GM19238 (cell line): Measurements from ENCODE around the gene CNIH3.
A peak's percentile ranks its signal among the peaks of the same experiment; 100 is the strongest.

ENCODE experiments used
- DNase-seq: peaks from one replicate; pipeline ENCODE4 v3.0.0; 2011; ENCODE audit warnings: low spot score; ENCODE audit not compliant: insufficient read length

The CNIH3 gene

GRCh38 chr1:224613486-224613885 is 2.6 kb upstream of the CNIH3 start:
- DNase-seq: no peak

GRCh38 chr1:224616756-224617409 is 766 bp downstream of the CNIH3 start:
- no peak for DNase-seq

DNA sequence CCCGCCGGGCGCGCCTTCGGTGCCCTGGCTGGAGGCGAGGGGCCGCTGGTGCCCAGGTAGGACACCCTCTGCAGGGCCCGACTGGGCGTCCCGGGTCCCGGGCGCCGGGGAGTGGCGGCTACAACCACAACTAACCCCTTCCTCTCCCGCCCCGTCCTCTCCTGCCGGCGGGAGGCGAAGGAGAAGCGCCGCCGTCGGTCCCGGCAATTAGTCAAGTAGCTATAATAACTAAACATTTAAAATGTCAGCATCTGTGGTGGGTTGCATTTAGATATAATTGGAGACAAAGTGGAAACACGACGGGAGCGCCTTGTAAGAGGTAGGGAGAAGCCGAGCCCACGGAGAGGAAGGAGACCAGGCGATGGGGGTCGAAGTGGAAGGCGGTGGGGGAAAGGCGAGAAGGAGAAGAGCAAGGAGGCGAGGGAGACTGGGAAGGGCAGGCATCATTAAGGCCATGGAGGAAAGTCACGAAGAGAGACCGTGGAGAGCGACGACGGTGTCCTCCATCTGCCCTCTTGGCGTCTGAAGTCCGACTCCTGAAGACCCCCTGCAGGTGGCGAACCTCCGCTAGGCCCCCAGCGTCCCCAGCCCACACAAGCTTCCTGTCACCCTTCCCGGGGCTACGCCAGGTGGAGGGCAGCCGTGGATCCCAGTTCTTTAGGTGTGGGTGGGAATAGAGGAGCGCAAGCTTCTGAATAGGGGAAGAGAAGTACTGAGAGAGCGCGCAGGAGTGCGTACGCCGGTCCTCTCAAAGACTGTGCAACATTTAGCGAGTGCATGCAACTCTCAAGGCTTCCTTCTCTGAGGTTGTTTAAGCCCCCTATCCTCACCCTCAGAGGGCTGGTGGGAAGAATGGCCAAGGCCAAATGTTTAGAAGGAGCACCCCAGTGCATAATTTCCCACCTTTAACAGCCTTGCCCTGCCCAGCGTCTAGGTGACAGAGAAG is 1.6 kb downstream of the CNIH3 start:
- no peak for DNase-seq

DNA sequence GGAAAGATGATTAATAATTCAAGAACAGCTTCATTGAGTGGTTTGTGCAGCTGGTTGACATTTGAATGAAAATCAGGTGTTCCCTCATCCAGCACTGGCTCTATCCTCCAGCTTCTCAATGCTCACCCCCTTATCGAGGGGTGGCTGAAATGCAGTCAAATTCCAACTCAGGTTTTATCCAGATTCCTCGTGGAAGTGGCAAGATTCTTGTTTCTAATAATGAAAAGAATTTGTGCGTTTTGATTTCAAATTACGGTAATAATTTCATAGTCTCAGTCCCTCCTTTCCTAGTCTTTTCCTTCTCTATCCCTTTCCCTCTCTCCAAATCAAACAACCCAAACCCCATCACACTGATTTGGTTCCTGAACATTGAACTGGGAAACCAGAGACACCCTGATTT is 3.1 kb downstream of the CNIH3 start:
- DNase-seq: no peak

GRCh38 chr1:224620105-224620504 is 4.0 kb downstream of the CNIH3 start:
- DNase-seq: no peak

DNA sequence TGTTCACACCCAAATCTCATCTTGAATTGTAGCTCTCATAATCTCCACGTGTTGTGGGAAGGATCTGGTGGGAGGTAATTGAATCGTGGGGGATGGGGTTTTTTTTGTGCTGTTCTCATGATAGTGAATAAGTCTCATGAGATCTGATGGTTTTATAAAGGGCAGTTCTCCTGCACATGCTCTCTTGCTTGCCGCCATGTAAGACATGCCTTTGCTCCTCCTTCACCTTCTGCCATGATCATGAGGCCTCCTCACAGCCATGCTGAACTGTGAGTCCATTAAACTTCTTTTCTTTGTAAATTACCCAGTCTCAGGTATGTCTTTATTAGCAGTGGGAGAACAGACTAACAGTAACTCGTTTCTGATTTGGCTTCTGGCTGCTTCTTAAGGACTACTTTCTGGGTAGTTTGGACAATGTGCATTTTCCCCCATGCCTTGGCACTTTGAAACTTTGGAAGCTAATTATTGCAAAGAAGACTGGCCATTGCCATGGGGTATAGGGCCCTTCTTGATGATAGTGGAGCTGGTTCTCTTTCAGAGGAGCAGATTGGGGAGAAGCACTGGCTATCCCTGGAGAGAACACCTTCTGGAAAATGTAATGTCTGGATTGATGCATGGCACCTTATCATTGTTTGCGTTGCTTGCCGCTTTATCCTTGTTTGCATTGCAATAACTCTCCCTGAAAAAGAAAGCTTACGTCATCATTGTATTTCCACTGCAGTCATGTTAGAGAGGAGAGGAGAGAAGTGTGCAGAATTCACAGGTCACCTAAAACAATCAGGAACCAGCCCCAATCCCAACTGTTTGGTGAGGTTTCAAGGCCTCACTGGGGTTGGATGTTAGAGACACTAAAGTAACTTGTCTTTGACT is 5.9 kb downstream of the CNIH3 start:
- DNase-seq: no peak

DNA sequence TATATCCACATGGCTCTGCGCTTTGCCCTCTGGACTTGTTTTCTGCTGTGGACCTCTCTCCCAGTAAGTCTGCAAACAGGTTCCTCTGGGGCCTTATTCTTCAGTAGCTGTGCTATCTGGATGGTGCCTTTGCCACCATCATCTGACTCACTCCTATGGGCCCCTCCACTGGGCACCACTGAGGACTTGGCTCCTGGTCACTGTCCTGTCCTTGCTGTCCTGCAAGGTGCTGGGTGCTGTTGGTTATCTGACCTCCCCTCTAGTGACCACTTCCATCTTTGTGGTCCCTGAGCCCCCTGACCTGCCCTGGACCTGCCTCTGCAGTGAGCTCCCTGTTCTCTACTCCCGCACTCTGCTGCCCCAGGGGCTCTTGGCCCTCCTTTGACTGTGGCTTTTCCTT is 6.7 kb downstream of the CNIH3 start:
- DNase-seq: no peak

DNA sequence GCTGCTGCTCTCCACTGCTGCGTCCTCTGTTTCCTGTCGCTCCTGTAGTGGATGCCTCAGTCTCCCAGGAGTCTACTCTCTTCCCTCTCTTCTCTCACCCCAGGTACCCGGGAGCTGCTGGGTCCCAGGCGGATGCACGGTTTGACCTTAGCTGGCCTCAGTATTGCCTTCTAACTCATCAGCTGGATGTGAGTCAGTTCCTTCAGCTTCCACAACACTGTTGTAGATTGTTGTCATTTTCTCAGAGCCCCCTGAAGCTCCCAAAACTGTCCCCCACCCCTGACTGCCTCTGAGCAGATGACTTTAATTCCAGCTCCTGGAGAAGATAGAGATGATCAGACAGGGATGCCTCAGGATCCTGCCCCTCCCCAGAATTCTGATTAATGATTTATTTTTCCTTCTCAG is 7.2 kb downstream of the CNIH3 start:
- no peak for DNase-seq

GRCh38 chr1:224623743-224624333 is 7.7 kb downstream of the CNIH3 start:
- peak; percentile 40 for DNase-seq

GRCh38 chr1:224624432-224624831 is 8.3 kb downstream of the CNIH3 start:
- DNase-seq: no peak

DNA sequence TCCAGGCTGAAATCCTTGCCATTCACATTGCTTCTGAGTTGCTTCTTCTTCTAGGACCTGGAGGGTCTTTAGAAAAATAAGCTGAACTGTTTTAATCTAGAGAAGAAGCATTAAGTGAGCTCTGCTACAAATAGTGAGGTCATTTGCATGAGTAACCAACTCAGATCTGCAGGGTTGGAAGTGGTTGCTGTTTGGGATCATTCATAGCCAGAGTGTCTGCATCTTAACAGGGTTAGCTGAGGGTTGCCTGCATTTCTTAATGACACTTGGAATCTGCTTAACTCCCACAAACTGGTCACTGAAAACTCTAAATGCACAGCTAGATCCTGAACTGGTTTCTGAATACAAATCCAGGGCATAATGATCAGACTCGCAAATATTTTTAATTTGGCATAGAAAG is 9.9 kb downstream of the CNIH3 start:
- DNase-seq: no peak

DNA sequence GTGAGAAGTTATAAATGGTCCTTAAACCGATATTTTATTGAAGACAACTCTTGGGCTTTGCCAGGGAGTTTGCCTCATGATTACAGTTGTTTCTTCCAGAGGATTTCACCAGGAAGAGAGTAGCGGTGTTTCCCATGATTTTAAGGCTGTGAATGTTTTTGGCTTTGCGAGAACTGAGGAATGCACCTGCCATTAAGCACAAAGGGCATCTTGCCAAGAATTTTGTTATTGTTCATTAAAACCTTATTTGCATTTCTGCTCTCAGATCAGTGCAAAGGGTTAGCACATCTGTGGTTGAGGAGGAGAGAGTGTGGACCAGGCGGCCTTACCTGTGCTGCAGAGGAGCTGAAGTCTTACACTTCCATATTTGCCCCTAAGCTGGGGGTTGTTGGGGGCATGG is 13.8 kb downstream of the CNIH3 start:
- no peak for DNase-seq

DNA sequence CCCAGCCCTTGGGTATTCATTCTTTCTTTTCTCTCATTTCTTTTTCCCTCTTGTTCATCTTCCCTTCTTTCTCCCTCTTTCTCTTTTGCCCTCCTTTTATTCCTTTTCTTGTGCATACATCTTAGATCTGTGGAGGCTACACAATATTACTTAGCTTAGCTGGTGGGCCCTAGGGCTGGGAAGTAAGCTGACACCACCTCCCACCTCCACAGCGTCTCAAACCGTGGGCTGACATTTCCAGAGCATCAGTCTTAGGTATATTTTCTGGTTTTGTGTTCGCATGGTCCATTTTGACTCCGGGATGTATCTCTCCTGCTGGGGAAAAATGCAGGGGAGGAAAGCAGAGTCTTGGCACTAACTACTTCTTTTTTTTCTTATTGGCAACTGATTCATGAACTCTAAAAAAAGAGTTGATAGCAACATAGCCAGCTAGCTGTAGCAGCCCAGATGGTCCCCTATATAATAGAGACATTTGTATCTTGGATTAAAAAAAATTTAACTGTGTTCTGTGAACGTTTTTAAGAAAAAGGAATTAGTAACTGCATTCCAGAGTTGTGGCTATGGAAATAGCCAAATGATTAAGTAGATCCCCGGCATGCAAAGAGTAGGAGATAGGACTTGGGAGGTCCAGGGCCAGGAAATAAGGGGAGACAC is 15.5 kb downstream of the CNIH3 start:
- DNase-seq: no peak

DNA sequence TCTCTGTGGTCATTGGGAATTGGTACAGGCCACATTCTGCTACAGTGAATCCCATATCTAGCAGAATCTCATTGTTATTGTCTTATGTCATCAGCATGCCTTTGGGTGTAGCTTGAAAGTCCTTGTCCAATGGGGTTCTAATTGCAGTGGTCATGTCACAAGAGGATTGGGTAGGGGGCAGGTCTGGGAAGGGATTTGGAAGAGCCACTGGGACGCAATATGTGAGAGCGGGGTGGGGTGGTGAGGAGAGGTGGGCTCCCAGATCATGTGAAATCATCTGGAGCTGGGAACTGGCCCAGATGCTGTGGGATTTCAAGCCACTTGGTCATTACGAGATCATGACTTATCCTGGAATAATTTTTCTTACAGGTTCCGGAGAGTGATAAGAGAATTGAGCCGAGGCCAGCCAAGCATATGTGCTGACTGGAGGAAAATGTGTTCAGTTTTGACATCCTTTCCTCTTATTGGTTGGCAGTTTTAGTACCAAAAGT is 16.3 kb downstream of the CNIH3 start:
- no peak for DNase-seq

DNA sequence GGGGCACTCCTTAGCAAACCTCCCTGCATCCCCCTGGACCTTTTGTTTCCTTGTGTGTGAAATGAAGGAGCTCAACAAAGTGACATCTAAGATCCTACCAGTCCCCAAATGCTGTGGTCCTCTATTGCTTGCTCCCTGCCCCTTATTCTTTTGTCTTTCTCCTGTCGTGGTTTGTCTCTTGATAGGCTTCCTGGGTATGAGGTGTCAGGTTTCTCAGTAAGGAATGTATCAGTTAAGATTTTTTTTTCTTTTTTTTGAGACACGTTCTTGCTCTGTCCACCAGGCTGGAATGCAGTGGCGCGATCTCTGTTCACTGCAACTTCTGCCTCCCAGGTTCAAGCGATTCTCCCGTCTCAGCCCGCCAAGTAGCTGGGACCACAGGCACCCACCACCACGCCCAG is 16.8 kb downstream of the CNIH3 start:
- DNase-seq: no peak

DNA sequence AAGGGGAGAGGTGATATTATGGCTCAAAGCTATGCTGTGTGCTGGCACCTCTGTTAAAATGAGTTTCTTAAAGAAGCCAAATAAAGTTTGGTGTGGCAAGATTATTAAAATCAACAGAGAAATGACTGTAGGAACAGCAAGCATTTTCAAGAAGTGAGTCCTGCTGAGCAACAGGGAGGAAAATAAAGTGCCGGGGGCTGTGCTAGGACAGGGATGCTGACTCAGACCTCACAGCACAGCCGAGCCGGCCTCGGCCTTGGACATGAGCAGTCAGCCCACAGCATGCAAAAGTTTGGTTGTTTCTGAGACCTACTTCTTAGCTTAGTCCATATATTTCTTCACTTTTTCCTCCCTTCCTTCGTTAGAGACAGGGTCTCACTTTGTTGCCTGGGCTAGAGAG is 19.2 kb downstream of the CNIH3 start:
- DNase-seq: no peak

DNA sequence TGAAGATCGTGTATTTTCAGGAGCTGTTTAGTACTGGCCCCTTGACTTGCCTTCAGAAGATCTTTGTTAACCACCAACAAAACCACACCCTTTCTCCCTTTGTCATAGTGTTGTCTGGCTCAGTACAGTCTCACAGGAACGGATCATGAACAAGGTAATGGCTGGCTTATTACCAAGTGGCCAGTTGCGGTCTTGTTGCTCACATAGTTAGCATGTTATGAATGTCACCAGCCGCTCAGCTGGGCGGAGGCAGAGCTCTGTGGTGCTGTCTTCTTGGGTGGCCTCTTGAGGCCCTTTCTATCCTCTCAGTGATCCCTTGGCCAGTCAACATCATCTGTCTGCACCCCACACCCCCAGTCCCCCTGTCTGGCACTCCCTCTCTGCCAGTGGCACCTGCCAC is 21.4 kb downstream of the CNIH3 start:
- DNase-seq: no peak

DNA sequence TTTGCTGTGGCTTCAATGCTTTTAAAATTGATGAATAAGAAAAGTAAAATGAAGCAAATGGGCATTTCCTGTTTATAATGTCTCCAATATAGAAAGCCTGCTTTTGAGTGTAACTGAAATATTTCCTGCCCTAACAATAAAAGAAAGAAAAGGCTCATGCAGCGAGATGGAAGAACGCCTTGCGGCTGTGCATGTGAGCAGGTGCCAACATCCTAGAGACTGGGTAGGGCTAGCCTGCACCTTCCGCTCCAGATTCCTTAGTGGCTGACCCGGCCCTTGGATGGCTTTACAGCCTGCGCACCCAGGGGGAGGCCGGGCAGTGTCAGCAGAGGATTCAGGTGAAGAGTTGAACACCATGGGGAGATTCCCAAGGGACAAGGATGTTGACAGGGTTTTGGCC is 21.8 kb downstream of the CNIH3 start:
- no peak for DNase-seq

GRCh38 chr1:224639426-224639975 is 23.4 kb downstream of the CNIH3 start:
- DNase-seq: no peak

DNA sequence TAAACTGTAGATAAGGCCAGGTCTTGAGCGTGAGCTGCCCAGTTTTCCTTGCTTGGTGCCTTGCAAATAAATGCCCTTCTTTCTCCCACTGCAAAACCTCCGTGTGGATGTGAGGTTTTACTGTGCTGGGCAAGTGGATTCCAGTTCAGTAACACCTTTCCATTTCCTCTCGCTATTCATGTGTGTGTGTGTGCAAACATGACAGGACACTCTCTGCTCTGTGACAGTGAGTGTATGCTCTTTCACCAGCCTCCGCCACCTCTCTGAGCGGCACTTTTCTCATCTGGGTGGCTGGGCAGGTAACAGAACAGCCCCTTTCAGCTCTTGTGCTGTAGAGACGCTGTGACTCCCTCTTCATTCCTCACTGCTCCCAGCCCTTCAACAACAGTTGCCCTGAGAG is 23.9 kb downstream of the CNIH3 start:
- DNase-seq: no peak

GRCh38 chr1:224640587-224640986 is 24.5 kb downstream of the CNIH3 start:
- no peak for DNase-seq
